Upper lobe of left lung (tissue), 6 donors: ENCODE results near the gene CCBE1. TPM values are rescaled to one million over a fixed set of nuclear protein-coding genes. Genes with fewer than 3 reads are reported as not detected.

Experiments used
- ATAC-seq, 2 donors: fragments of 200-7000 bp; cut with Tn5 transposase; one replicate each; pipeline ENCODE4 v1.9.1; 2022; ENCODE audit warnings: mild to moderate bottlenecking in 2 of 2, moderate library complexity in 2 of 2; ENCODE audit not compliant: low FRiP score in 2 of 2
- DNase-seq, 2 donors: peaks; one replicate each; pipeline ENCODE4 v3.0.0-alpha.2; 2019 to 2020
- H3K27ac ChIP-seq, 4 donors: fragments of 200-600 bp; sonication (generic); one replicate each; pipeline ENCODE4 v1.5.1; 2016 to 2019
- H3K27me3 ChIP-seq, 4 donors: fragments of 200-600 bp; sonication (generic); one replicate each; pipeline ENCODE4 v1.5.1; 2017 to 2019
- H3K36me3 ChIP-seq, 4 donors: fragments of 200-600 bp; sonication (generic); one replicate each; pipeline ENCODE4 v1.5.1; 2016 to 2019
- H3K4me1 ChIP-seq, 4 donors: fragments of 200-600 bp; sonication (generic); one replicate each; pipeline ENCODE4 v1.5.1; 2018 to 2019
- H3K4me3 ChIP-seq, 4 donors: fragments of 200-600 bp; sonication (generic); one replicate each; pipeline ENCODE4 v1.5.1; 2017 to 2019; ENCODE audit warnings: mild to moderate bottlenecking in 2 of 4, moderate library complexity in 1 of 4
- H3K9me3 ChIP-seq, 4 donors: fragments of 200-600 bp; sonication (generic); one replicate each; pipeline ENCODE4 v1.5.1; 2018 to 2019
- EP300 ChIP-seq, 4 donors: sonication (generic); formaldehyde crosslinking; IDR thresholded peaks; one replicate each; pipeline ENCODE4 v1.5.1; 2017; ENCODE audit warnings: antibody characterized with exemption in 4 of 4, control low read depth in 2 of 4
- POLR2A ChIP-seq, 4 donors: fragments of 450-650 bp; IDR thresholded peaks; one replicate each; pipeline ENCODE4 v1.5.1; 2016 to 2017; ENCODE audit warnings: antibody characterized with exemption in 4 of 4, mild to moderate bottlenecking in 2 of 4
- POLR2AphosphoS5 ChIP-seq, 2 donors: sonication (generic); formaldehyde crosslinking; IDR thresholded peaks; one replicate each; pipeline ENCODE4 v1.5.1; 2017; ENCODE audit warnings: antibody characterized with exemption in 2 of 2
- WGBS, 2 donors: methylation state at CpG; one replicate each; pipeline ENCODE4 v1.1.5; 2017 to 2018; 5-methylcytosine and 5-hydroxymethylcytosine counted together
- total RNA-seq, 6 donors: library from RNA; depleted of rRNA in 4 of 6; stranded (reverse); fragments of >200 nt in 4 of 6; gene quantifications; one replicate each; pipeline versions ENCODE4 v1.1.0 to v1.2.1, GENCODE V29; 2016 to 2021
- TF ChIP-seq, protein P1 (sequence below), 6 experiments: fragments of 450-650 bp in 4 of 6; fragments of 200-600 bp in 2 of 6; sonication (generic) in 2 of 6; IDR thresholded peaks; one replicate each; pipeline ENCODE4 v1.5.1; 2016 to 2019; ENCODE audit warnings: antibody characterized with exemption in 6 of 6
- donor health status: DM: no; HTN: no; CAD: no; lungs with moderate emphysema.
- donor health status: DM: no; HTN: yes; CAD: no; lungs with severe emphysema.

CCBE1 gene
- total RNA-seq, 6 donors from 2014 or later = 8.7 to 23.6 (median 12.3) TPM

DNA sequence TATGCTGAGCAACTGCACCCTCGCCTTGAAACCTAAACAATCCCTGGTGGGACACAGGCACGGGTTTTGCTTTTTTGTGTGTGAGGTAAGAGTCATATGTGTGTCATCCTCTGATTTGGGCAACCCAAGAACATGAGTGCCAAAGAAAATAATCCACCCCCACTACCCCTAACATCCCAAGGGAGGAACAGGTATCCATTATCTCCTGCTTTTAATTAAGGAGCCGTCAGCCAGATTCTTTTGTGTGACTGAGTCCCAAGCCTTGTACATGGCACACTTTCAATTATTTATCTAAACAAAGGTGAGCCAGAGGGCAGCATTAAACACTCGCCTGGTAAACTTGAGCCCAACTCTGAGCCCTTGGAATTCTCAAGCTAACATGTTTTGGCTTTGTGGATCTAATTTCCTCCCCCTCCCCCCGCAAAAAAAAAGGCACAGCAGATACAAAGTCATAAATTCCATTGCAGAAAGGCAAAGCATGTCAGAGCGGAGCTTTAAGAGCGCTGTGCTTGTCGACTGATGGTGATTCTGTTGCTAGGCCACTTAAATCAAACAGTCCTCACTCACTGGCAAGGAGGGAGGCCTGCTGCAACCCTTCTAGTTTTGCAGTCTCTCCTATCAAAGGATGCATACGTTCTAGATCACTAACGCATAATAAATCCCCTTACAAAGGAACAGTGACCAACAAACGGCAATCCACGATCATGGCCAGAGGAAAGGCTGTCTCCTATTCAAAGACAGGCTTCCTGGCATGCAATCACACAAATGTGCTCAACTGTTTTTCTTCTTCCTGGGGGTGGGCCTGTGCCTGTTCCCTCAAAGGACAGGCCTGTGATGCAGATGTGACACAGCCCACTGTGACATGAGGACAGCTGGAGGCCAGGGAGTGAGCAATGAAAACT, 194.7 kb downstream of the CCBE1 start:
- DNase-seq (peak in 1 of 2 donors; percentile 28), ATAC-seq (peak; percentile 66 to 80)
- Histone ChIP-seq H3K36me3 (no peaks in the 10 kb centered on the region), H3K4me3 (no peak overlapping the region), H3K27ac (peak overlapping the region; percentile 44 to 74 (median 48)), H3K9me3 (no peaks in the 10 kb centered on the region), H3K4me1 (peaks cover 0 to 9% (median 2%) of the 10 kb centered on the region in 4 donors), H3K27me3 (no peaks in the 10 kb centered on the region)
- peak; percentile 58 to 75 for TF ChIP-seq POLR2AphosphoS5 (IDR thresholded peaks at IDR 0.05)
- peak in 1 of 4 donors; percentile 22 for TF ChIP-seq POLR2A (IDR thresholded peaks at IDR 0.05)
- TF ChIP-seq, protein P1, sequence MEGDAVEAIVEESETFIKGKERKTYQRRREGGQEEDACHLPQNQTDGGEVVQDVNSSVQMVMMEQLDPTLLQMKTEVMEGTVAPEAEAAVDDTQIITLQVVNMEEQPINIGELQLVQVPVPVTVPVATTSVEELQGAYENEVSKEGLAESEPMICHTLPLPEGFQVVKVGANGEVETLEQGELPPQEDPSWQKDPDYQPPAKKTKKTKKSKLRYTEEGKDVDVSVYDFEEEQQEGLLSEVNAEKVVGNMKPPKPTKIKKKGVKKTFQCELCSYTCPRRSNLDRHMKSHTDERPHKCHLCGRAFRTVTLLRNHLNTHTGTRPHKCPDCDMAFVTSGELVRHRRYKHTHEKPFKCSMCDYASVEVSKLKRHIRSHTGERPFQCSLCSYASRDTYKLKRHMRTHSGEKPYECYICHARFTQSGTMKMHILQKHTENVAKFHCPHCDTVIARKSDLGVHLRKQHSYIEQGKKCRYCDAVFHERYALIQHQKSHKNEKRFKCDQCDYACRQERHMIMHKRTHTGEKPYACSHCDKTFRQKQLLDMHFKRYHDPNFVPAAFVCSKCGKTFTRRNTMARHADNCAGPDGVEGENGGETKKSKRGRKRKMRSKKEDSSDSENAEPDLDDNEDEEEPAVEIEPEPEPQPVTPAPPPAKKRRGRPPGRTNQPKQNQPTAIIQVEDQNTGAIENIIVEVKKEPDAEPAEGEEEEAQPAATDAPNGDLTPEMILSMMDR (IDR thresholded peaks at IDR 0.05) = no peak
- TF ChIP-seq EP300 (IDR thresholded peaks at IDR 0.05) = peak in 2 of 4 donors; percentile 7 to 35
- WGBS, 2 donors = 32 to 35% methylated on average over 8 to 12 of the region's 12 CpGs

DNA sequence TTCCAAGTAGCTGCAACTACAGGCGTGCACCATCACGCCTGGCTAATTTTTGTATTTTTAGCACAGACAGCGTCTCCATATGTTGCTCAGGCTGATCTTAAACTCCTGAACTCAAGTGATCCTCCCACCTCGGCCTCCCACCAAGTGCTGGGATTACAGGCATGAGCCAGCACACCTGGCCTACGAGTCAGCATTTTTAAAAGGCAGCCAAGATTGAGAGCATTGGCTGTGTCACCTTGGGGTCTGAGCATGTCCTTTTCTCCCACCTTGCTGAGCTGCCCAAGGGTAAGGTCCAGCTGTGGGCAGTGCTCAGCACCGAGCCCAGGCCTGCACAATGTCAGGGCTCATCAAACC, 195.3 kb downstream of the CCBE1 start:
- H3K9me3 ChIP-seq = no peaks in the 10 kb centered on the region
- 76 to 81% methylated on average over 5 to 6 of the region's 6 CpGs for WGBS, 2 donors
- TF ChIP-seq, protein P1 (IDR thresholded peaks at IDR 0.05) = no peak
- TF ChIP-seq EP300 (IDR thresholded peaks at IDR 0.05) = no peak
- TF ChIP-seq POLR2A (IDR thresholded peaks at IDR 0.05) = no peak
- TF ChIP-seq POLR2AphosphoS5 (IDR thresholded peaks at IDR 0.05) = no peak
- H3K36me3 ChIP-seq = no peaks in the 10 kb centered on the region
- H3K27me3 ChIP-seq = no peaks in the 10 kb centered on the region
- ATAC-seq (peak in 1 of 2 donors; percentile 3), DNase-seq (peak in 1 of 2 donors; percentile 5)
- peaks cover 0 to 9% (median 2%) of the 10 kb centered on the region in 4 donors for H3K4me1 ChIP-seq
- H3K4me3 ChIP-seq = no peak overlapping the region
- peak overlapping the region; percentile 44 to 59 (median 48) for H3K27ac ChIP-seq

- H3K9me3 ChIP-seq = no peaks in the 10 kb centered on the region
- no peak overlapping the region for H3K4me3 ChIP-seq
- H3K27me3 ChIP-seq = no peaks in the 10 kb centered on the region
- TF ChIP-seq POLR2AphosphoS5 (IDR thresholded peaks at IDR 0.05) = no peak
- TF ChIP-seq, protein P1 (IDR thresholded peaks at IDR 0.05) = no peak
- no peak for TF ChIP-seq POLR2A (IDR thresholded peaks at IDR 0.05)
- TF ChIP-seq EP300 (IDR thresholded peaks at IDR 0.05) = no peak
- H3K4me1 ChIP-seq = peaks cover 0 to 9% (median 2%) of the 10 kb centered on the region in 4 donors
- ATAC-seq (no peak), DNase-seq (no peak)
- no peaks in the 10 kb centered on the region for H3K36me3 ChIP-seq
- no peak overlapping the region for H3K27ac ChIP-seq
Measured at GRCh38 chr18:59500765-59501164, 196.5 kb downstream of the CCBE1 start.

- no peak for TF ChIP-seq EP300 (IDR thresholded peaks at IDR 0.05)
- TF ChIP-seq, protein P1 (IDR thresholded peaks at IDR 0.05) = no peak
- no peak for TF ChIP-seq POLR2AphosphoS5 (IDR thresholded peaks at IDR 0.05)
- TF ChIP-seq POLR2A (IDR thresholded peaks at IDR 0.05) = no peak
- H3K36me3 ChIP-seq = no peaks in the 10 kb centered on the region
- H3K27ac ChIP-seq = peak overlapping the region in 1 of 4 donors; percentile 11
- no peak overlapping the region for H3K4me3 ChIP-seq
- peaks cover 0 to 9% (median 2%) of the 10 kb centered on the region in 4 donors for H3K4me1 ChIP-seq
- H3K27me3 ChIP-seq = no peaks in the 10 kb centered on the region
- WGBS, 2 donors = 54 to 59% methylated on average over 4 of the region's 4 CpGs
- no peak for ATAC-seq
- H3K9me3 ChIP-seq = no peaks in the 10 kb centered on the region
- no peak for DNase-seq
Measured at GRCh38 chr18:59498506-59499086, 198.6 kb downstream of the CCBE1 start.
